WTC11 (cell line): Measurements from ENCODE around the gene OR2H2. TPM values are rescaled to one million over a fixed set of nuclear protein-coding genes. Genes with fewer than 3 reads are reported as not detected.

ENCODE experiments used
- ATAC-seq: fragments of 200-7000 bp; cut with Tn5 transposase; 2 replicates; pipeline ENCODE4 v1.10.0; 2021; ENCODE audit warnings: mild to moderate bottlenecking, moderate library complexity
- CTCF ChIA-PET: fragments of 300-600 bp; sonication (Branson Sonifier 250); formaldehyde crosslinking; loops from one replicate; lab custom pipeline; 2021; ENCODE audit warnings: antibody characterized with exemption; lab: Charles Lee
- POLR2A ChIA-PET: fragments of 350-600 bp; sonication (Branson Sonifier 250); formaldehyde crosslinking; loops from one replicate; lab custom pipeline; 2021; ENCODE audit warnings: antibody characterized with exemption; lab: Charles Lee
- DNase-seq: peaks from one replicate; pipeline ENCODE4 v3.0.0; 2021; ENCODE audit warnings: low spot score
- H3K27ac Mint-ChIP-seq: 2 replicates; pipeline ENCODE4 v1.8.0; 2021; ENCODE audit warnings: mixed read lengths
- H3K27me3 Mint-ChIP-seq: 2 replicates; pipeline ENCODE4 v1.8.0; 2021; ENCODE audit warnings: low read depth, mild to moderate bottlenecking, moderate library complexity, mixed read lengths
- H3K36me3 Mint-ChIP-seq: 2 replicates; pipeline ENCODE4 v1.8.0; 2021; ENCODE audit warnings: mixed read lengths
- H3K4me1 Mint-ChIP-seq: 2 replicates; pipeline ENCODE4 v1.8.0; 2022; ENCODE audit warnings: mixed read lengths
- H3K4me3 Mint-ChIP-seq: 2 replicates; pipeline ENCODE4 v1.8.0; 2021; ENCODE audit warnings: mild to moderate bottlenecking, moderate library complexity, mixed read lengths
- H3K9me3 Mint-ChIP-seq: 2 replicates; pipeline ENCODE4 v1.8.0; 2021; ENCODE audit warnings: mixed read lengths
- CBFB ChIP-seq: sonication (generic); formaldehyde crosslinking; IDR thresholded peaks from 2 replicates; pipeline ENCODE4 v1.8.1; 2022; ENCODE audit warnings: mild to moderate bottlenecking, low read depth, missing genetic modification reagents
- CREB1 ChIP-seq: sonication (generic); formaldehyde crosslinking; IDR thresholded peaks from 2 replicates; pipeline ENCODE4 v1.8.0; 2023; ENCODE audit warnings: mild to moderate bottlenecking, missing genetic modification reagents
- CTCF ChIP-seq: fragments of 200-600 bp; IDR thresholded peaks from 2 replicates; pipeline ENCODE4 v1.8.0; 2022; ENCODE audit warnings: antibody characterized with exemption
- E2F4 ChIP-seq: sonication (generic); formaldehyde crosslinking; IDR thresholded peaks from 2 replicates; pipeline ENCODE4 v1.8.1; 2022; ENCODE audit warnings: low read depth, mild to moderate bottlenecking, moderate library complexity, missing genetic modification reagents, borderline replicate concordance
- E2F5 ChIP-seq: sonication (generic); formaldehyde crosslinking; IDR thresholded peaks from 2 replicates; pipeline ENCODE4 v1.8.1; 2022; ENCODE audit warnings: mild to moderate bottlenecking, moderate library complexity, missing genetic modification reagents
- ETV6 ChIP-seq: sonication (generic); formaldehyde crosslinking; IDR thresholded peaks from 2 replicates; pipeline ENCODE4 v1.8.1; 2022; ENCODE audit warnings: mild to moderate bottlenecking, missing genetic modification reagents
- FOXK1 ChIP-seq: sonication (generic); formaldehyde crosslinking; IDR thresholded peaks from 2 replicates; pipeline ENCODE4 v1.8.0; 2022; ENCODE audit warnings: mild to moderate bottlenecking, moderate library complexity, missing genetic modification reagents
- GABPB1 ChIP-seq: sonication (generic); formaldehyde crosslinking; IDR thresholded peaks from 2 replicates; pipeline ENCODE4 v1.8.1; 2023; ENCODE audit warnings: mild to moderate bottlenecking, missing genetic modification reagents
- GTF2I ChIP-seq: fragments of 250-450 bp; sonication (Bioruptor Pico); conservative IDR thresholded peaks from 2 replicates; pipeline ENCODE4 v1.4.0; 2021; ENCODE audit warnings: mild to moderate bottlenecking
- HMGA2 ChIP-seq: fragments of 250-450 bp; sonication (Bioruptor Pico); IDR thresholded peaks from 2 replicates; pipeline ENCODE4 v1.4.0; 2021; ENCODE audit warnings: mild to moderate bottlenecking, moderate library complexity
- KAT7 ChIP-seq: sonication (generic); formaldehyde crosslinking; IDR thresholded peaks from 2 replicates; pipeline ENCODE4 v1.8.1; 2023; ENCODE audit warnings: missing genetic modification reagents, mild to moderate bottlenecking, borderline replicate concordance
- MLX ChIP-seq: sonication (generic); formaldehyde crosslinking; IDR thresholded peaks from 2 replicates; pipeline ENCODE4 v1.8.1; 2023; ENCODE audit warnings: mild to moderate bottlenecking, missing genetic modification reagents, moderate library complexity
- MYBL2 ChIP-seq: sonication (generic); formaldehyde crosslinking; IDR thresholded peaks from 2 replicates; pipeline ENCODE4 v1.8.1; 2023; ENCODE audit warnings: mild to moderate bottlenecking, moderate library complexity, missing genetic modification reagents
- NR2C2 ChIP-seq: sonication (generic); formaldehyde crosslinking; IDR thresholded peaks from 2 replicates; pipeline ENCODE4 v1.8.0; 2022; ENCODE audit warnings: mild to moderate bottlenecking, missing genetic modification reagents
- RELA ChIP-seq: sonication (generic); formaldehyde crosslinking; IDR thresholded peaks from 2 replicates; pipeline ENCODE4 v1.8.1; 2022; ENCODE audit warnings: missing genetic modification reagents, mild to moderate bottlenecking, borderline replicate concordance
- SMAD4 ChIP-seq: sonication (generic); formaldehyde crosslinking; IDR thresholded peaks from 2 replicates; pipeline ENCODE4 v1.8.0; 2022; ENCODE audit warnings: mild to moderate bottlenecking, missing genetic modification reagents
- SP1 ChIP-seq: sonication (generic); formaldehyde crosslinking; conservative IDR thresholded peaks from 2 replicates; pipeline ENCODE4 v1.8.1; 2022; ENCODE audit warnings: missing genetic modification reagents
- total RNA-seq: library from RNA; stranded (reverse); gene quantifications from 3 replicates; pipeline ENCODE4 v1.2.3, GENCODE V29; 2021
- TF ChIP-seq, protein P1 (sequence below): sonication (generic); formaldehyde crosslinking; IDR thresholded peaks from 2 replicates; pipeline ENCODE4 v1.8.0; 2023; ENCODE audit warnings: missing genetic modification reagents, mild to moderate bottlenecking, borderline replicate concordance
- TF ChIP-seq, protein P2 (sequence below): sonication (generic); formaldehyde crosslinking; IDR thresholded peaks from 2 replicates; pipeline ENCODE4 v1.8.0; 2022; ENCODE audit warnings: mild to moderate bottlenecking, missing genetic modification reagents
- TF ChIP-seq, protein P3 (sequence below): sonication (generic); formaldehyde crosslinking; IDR thresholded peaks from 2 replicates; pipeline ENCODE4 v1.8.0; 2023; ENCODE audit warnings: missing genetic modification reagents
- TF ChIP-seq, protein P4 (sequence below): sonication (generic); formaldehyde crosslinking; IDR thresholded peaks from 2 replicates; pipeline ENCODE4 v1.8.1; 2023; ENCODE audit warnings: mild to moderate bottlenecking, moderate library complexity, missing genetic modification reagents

Gene OR2H2
- total RNA-seq, 1 experiment from 2014 or later, result not detected

DNA sequence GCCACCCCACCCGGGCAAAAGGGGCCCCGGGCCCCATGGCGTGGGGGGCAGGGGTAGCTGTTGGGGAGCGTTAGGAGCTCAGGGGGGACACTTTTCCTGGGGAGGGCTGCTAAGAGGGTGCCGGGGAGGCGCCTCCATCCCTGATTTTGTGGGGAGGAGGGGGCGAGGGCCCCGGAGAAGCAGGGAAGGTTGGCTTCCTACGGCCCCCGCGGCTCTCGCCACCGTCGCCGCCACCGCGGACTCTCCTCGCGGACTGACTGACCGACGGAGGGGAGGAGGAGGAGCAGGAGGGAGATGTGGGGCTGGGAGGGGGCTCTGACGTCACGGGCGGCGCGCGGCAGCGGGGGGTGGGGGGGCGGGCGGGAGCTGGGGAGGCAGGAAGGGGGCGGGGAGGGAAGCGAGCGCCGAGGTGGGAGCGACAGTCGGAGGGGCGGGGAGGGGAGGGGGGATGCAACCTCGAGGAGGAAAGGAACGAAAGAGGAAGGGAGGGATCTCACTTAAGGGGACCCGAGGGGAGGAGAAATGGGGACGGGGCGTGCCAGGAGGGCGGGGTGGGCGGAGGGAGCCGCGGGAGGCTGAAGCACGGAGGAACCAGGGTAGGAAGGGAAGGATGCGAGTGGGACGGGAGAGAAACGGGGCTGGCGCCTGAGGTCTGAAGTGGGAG lies 43.0 kb downstream of the OR2H2 start (continued):
- TF ChIP-seq E2F4, result no peak
- TF ChIP-seq KAT7 (CRISPR knock-in tag), result peak; percentile 69
- TF ChIP-seq MYBL2 (CRISPR knock-in tag), result 0 out of 2 replicates have a peak, but pooled peaks have one; percentile 32
- TF ChIP-seq RELA, result no peak
- no peak for TF ChIP-seq NR2C2
- no peak for TF ChIP-seq MLX (CRISPR knock-in tag)
- TF ChIP-seq, protein P1, sequence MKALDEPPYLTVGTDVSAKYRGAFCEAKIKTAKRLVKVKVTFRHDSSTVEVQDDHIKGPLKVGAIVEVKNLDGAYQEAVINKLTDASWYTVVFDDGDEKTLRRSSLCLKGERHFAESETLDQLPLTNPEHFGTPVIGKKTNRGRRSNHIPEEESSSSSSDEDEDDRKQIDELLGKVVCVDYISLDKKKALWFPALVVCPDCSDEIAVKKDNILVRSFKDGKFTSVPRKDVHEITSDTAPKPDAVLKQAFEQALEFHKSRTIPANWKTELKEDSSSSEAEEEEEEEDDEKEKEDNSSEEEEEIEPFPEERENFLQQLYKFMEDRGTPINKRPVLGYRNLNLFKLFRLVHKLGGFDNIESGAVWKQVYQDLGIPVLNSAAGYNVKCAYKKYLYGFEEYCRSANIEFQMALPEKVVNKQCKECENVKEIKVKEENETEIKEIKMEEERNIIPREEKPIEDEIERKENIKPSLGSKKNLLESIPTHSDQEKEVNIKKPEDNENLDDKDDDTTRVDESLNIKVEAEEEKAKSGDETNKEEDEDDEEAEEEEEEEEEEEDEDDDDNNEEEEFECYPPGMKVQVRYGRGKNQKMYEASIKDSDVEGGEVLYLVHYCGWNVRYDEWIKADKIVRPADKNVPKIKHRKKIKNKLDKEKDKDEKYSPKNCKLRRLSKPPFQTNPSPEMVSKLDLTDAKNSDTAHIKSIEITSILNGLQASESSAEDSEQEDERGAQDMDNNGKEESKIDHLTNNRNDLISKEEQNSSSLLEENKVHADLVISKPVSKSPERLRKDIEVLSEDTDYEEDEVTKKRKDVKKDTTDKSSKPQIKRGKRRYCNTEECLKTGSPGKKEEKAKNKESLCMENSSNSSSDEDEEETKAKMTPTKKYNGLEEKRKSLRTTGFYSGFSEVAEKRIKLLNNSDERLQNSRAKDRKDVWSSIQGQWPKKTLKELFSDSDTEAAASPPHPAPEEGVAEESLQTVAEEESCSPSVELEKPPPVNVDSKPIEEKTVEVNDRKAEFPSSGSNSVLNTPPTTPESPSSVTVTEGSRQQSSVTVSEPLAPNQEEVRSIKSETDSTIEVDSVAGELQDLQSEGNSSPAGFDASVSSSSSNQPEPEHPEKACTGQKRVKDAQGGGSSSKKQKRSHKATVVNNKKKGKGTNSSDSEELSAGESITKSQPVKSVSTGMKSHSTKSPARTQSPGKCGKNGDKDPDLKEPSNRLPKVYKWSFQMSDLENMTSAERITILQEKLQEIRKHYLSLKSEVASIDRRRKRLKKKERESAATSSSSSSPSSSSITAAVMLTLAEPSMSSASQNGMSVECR (CRISPR knock-in tag), result no peak
- TF ChIP-seq GABPB1 (CRISPR knock-in tag), result no peak
- TF ChIP-seq, protein P2, sequence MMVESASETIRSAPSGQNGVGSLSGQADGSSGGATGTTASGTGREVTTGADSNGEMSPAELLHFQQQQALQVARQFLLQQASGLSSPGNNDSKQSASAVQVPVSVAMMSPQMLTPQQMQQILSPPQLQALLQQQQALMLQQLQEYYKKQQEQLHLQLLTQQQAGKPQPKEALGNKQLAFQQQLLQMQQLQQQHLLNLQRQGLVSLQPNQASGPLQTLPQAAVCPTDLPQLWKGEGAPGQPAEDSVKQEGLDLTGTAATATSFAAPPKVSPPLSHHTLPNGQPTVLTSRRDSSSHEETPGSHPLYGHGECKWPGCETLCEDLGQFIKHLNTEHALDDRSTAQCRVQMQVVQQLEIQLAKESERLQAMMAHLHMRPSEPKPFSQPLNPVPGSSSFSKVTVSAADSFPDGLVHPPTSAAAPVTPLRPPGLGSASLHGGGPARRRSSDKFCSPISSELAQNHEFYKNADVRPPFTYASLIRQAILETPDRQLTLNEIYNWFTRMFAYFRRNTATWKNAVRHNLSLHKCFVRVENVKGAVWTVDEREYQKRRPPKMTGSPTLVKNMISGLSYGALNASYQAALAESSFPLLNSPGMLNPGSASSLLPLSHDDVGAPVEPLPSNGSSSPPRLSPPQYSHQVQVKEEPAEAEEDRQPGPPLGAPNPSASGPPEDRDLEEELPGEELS, result no peak
- no peak for TF ChIP-seq CTCF
- TF ChIP-seq ETV6 (CRISPR knock-in tag), result 0 out of 2 replicates have a peak, but pooled peaks have one; percentile 17
- TF ChIP-seq SP1 (CRISPR knock-in tag), result no peak
- no peak for TF ChIP-seq GTF2I (CRISPR knock-in tag)

GRCh38 chr6:29628419-29629281 lies 43.7 kb downstream of the OR2H2 start:
- POLR2A ChIA-PET, result interaction anchor here (0.6 to 0.8 kb wide), 3 partner anchors 21 to 68 kb away, joined by 3 to 5 read pairs (median 3); no protein-coding TSS in a partner anchor
- Mint-ChIP-seq H3K4me1 (peaks cover 72% of the 10 kb centered on the region), H3K27me3 (no peaks in the 10 kb centered on the region)
- TF ChIP-seq HMGA2 (no peak), SMAD4 (no peak), FOXK1 (CRISPR knock-in tag) (peak; percentile 54), E2F5 (CRISPR knock-in tag) (no peak), CBFB (CRISPR knock-in tag) (no peak), CREB1 (CRISPR knock-in tag) (no peak)
- TF ChIP-seq, protein P3, sequence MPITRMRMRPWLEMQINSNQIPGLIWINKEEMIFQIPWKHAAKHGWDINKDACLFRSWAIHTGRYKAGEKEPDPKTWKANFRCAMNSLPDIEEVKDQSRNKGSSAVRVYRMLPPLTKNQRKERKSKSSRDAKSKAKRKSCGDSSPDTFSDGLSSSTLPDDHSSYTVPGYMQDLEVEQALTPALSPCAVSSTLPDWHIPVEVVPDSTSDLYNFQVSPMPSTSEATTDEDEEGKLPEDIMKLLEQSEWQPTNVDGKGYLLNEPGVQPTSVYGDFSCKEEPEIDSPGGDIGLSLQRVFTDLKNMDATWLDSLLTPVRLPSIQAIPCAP (CRISPR knock-in tag), result no peak
- TF ChIP-seq, protein P4, sequence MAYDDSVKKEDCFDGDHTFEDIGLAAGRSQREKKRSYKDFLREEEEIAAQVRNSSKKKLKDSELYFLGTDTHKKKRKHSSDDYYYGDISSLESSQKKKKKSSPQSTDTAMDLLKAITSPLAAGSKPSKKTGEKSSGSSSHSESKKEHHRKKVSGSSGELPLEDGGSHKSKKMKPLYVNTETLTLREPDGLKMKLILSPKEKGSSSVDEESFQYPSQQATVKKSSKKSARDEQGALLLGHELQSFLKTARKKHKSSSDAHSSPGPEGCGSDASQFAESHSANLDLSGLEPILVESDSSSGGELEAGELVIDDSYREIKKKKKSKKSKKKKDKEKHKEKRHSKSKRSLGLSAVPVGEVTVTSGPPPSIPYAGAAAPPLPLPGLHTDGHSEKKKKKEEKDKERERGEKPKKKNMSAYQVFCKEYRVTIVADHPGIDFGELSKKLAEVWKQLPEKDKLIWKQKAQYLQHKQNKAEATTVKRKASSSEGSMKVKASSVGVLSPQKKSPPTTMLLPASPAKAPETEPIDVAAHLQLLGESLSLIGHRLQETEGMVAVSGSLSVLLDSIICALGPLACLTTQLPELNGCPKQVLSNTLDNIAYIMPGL (CRISPR knock-in tag), result peak; percentile 39; the same call in 1 of the 2 replicates

More at GRCh38 chr6:29628419-29629281, 43.7 kb downstream of the OR2H2 start:
- H3K27ac Mint-ChIP-seq, result peak overlapping the region; percentile 93
- H3K9me3 Mint-ChIP-seq, result no peaks in the 10 kb centered on the region
- CTCF ChIA-PET, result interaction anchor here (0.9 to 6.4 kb wide), 13 partner anchors 10 to 206 kb away, joined by 3 to 63 read pairs (median 4); no protein-coding TSS in a partner anchor
- ATAC-seq, result peak; percentile 61
- DNase-seq, result peak; percentile 93
- H3K4me3 Mint-ChIP-seq, result peak overlapping the region; percentile 87
- peaks cover 6% of the 10 kb centered on the region for H3K36me3 Mint-ChIP-seq
